ACHN (cell line): ENCODE results near the gene BRDT.
A peak's percentile ranks its signal among the peaks of the same experiment; 100 is the strongest.
"Not testable (repeated sequence)": the region's sequence is repeated elsewhere in the genome, so short reads cannot be mapped to it uniquely, and the experiment has no call there.

Experiments
- DNase-seq: peaks from one replicate; pipeline ENCODE4 v3.0.0-alpha.2; 2015
- in situ Hi-C: cut with HindIII; loops from 2 replicates; pipeline ENCODE4 v1.10.0; 2017; ENCODE audit warnings: low sequenced_read_pairs, low pct_ligation_motif_present, low pct_unique_long_range_greater_than_20kb

BRDT gene

GRCh38 chr1:91979383-91979782 lies 30.2 kb downstream of the BRDT start:
- in situ Hi-C loops = no loop called here
- DNase-seq = no peak

DNA sequence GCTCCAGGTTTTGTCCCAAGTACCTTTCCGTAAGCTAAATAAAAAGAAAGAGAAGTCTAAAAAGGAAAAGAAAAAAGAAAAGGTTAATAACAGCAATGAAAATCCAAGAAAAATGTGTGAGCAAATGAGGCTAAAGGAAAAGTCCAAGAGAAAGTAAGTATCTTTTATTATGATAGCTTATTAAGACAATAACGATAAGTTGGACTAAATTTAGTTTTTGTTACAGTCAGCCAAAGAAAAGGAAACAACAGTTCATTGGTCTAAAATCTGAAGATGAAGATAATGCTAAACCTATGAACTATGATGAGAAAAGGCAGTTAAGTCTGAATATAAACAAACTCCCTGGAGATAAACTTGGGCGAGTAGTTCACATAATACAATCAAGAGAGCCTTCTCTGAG lies 31.5 kb downstream of the BRDT start:
- in situ Hi-C loops = no loop called here
- DNase-seq = no peak

- in situ Hi-C loops = no loop called here
- no peak for DNase-seq
Measured at GRCh38 chr1:91981996-91982609, 32.9 kb downstream of the BRDT start.

GRCh38 chr1:91993256-91993655 lies 44.1 kb downstream of the BRDT start:
- DNase-seq = no peak
- in situ Hi-C loops = no loop called here

GRCh38 chr1:91997607-91998195 lies 48.5 kb downstream of the BRDT start:
- DNase-seq = peak; percentile 50
- in situ Hi-C loops = no loop called here

DNA sequence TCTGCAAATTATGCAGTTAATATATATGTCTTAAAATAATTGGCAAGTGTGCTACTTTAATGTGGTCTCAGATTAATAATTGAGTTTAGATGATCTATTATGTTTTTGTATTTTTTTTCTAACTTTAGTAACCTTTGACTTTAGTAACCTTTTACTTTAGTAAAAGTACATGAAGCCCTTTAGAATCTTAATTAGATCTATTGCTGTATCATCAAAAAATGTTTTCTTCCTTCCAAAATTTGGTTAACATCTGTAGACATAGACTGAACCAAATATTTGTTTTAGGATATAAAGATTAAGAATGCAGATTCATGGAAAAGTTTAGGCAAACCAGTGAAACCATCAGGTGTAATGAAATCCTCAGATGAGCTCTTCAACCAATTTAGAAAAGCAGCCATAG lies 54.9 kb downstream of the BRDT start:
- DNase-seq = no peak
- in situ Hi-C loops = no loop called here

DNA sequence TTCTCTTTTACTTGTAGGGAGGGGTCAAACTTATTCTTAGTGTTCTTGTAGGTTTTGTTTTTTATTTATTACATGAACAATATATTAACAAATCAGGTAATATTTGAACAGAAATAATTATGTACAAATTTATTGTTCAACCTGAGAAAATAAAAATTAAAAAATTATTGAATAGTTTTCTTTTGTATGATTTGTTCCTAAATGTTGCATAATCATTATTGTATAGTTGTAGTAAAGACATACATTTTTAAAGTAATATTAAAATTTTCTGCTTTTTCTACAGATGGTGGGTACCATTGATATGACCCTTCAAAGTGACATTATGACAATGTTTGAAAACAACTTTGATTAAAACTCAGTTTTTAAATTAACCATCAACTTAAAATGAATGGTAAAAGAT lies 64.7 kb downstream of the BRDT start:
- no peak for DNase-seq
- in situ Hi-C loops = no loop called here

DNA sequence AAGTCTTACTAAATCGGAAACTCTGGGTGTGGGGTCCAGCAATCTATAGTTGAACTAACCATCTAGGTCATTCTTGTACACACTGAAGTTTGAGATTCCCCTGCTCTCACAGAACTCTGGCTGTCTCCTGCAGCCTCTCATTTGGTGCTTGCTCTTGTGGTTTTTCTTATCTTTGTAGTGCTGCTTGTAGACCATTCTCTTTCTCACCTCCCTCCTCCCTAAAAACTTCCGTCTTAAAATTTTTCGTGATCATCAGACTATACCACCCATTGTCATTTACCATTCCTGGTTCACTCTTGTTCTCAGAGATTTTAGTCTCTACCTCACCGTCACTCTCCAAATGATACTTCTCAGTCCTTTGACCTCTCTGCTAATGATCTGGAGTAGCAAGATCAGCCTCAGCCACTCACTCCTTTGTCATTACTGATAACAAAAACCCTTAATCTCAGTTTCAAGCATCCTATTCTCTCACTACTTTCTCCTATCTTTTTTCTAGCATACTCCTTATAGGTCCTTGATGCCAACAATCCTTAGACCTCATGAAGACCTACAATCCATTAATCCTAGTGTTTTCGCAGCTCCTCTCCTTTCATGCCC lies 67.6 kb downstream of the BRDT start:
- no peak for DNase-seq
- in situ Hi-C loops = no loop called here

GRCh38 chr1:92017656-92018055 lies 68.5 kb downstream of the BRDT start:
- DNase-seq = no peak
- in situ Hi-C loops = no loop called here

DNA sequence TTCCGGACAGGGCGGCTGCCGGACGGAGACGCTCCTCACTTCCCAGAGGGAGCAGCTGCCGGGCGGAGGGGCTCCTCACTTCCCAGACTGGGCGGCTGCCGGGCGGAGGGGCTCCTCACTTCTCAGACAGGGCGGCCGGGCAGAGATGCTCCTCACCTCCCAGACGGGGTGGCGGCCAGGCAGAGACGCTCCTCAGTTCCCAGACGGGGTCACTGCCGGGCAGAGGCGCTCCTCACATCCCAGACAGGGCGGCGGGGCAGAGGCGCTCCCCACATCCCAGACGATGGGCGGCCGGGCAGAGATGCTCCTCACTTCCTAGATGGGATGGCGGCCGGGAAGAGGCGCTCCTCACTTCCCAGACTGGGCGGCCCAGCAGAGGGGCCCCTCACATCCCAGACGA lies 76.8 kb downstream of the BRDT start:
- DNase-seq, in situ Hi-C loops: not testable (repeated sequence)

DNA sequence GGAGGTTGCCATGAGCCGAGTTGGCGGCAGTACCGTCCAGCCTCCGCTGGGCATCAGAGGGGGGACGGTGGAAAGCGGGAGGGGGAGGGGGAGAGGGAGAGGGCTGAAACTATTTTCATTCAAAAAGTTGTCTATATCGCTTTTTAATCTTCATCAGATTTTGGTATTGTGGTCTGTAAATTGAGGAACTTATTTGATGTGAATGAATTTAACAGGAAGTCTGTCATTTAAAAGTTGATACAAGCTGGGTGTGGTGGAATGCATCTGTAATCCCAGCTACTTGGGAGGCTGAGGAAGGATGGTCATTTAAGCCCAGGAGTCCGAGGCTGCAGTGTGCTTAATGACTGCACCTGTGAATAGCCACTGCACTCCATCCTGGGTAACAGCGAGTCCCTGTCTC lies 77.6 kb downstream of the BRDT start:
- no peak for DNase-seq
- in situ Hi-C loops = no loop called here

DNA sequence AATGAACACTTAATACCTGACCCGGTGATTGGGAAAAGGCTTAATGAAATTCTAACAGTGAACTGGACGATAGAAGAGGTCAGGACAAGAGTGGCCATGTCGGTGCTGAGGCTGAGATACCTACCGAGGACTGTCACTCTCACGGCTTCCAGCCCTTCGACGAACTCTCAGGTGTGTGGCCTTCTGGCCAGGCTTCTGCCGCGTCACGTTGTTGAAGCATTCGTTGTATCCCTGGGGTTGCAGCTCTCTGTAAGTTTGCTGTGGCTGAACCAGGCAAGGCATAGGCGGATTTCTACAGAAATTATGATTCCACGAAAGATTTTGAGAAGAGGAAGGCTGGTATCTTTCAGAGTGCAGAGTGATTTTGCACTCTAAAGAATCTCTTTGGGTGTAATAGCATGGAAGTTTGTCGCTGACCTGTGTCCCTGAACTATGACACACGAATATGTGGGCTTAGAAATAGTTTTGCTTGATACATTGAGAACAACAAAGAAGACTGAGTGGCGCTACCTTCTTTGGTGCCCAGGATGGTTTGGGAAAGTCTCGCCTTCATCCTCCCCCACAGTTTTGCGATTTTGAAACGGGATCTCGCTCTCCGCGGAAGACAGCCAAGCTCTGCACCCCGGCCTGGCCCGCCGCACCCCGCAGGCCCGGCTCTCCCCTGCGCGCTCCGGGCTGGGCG lies 80.2 kb downstream of the BRDT start:
- in situ Hi-C loops = no loop called here
- DNase-seq = no peak

GRCh38 chr1:92030656-92031107 lies 81.5 kb downstream of the BRDT start:
- in situ Hi-C loops = no loop called here

DNA sequence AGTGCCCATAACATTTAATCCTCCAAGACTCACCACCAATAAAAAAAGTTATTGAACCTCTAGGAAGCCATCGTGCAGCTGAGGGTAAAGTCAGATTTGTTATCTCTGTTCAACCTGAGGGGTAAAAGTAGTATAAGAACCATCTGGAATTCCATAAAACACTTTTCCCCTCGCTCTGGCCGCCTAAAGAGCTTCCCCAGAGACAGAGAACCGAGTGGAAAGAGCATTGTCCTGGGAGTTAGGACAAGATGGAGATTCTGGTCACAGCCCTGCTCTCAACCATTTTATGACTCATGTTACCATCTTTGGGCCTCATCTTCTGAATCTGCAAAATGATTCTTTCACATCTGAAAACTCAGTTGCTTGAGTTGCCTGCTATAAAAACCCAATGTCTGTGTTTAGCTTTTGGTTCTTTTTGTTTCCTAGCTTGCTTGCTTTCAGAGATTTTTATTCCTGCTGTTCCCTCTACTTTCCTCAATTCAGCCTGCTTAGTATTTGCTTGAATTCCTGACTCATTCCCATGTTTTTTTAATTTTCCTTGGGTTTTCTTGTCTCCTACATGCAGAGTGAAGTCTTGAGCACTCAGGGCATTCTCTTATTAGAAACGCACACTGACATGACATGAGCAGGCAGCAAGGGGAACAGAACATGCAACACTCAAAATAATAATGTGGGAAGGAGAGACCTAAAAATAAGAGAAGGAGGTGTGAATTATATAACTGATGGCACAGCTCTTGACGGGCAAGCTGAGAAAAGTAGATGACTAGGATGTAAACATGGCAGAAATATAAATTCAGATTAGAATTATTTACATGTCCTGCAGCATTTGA lies 82.3 kb downstream of the BRDT start:
- in situ Hi-C loops = no loop called here
- DNase-seq = no peak

More at GRCh38 chr1:92030656-92031107, 81.5 kb downstream of the BRDT start:
- peak; percentile 21 for DNase-seq

GRCh38 chr1:92037400-92037799 lies 88.2 kb downstream of the BRDT start:
- in situ Hi-C loops = no loop called here
- DNase-seq = no peak

DNA sequence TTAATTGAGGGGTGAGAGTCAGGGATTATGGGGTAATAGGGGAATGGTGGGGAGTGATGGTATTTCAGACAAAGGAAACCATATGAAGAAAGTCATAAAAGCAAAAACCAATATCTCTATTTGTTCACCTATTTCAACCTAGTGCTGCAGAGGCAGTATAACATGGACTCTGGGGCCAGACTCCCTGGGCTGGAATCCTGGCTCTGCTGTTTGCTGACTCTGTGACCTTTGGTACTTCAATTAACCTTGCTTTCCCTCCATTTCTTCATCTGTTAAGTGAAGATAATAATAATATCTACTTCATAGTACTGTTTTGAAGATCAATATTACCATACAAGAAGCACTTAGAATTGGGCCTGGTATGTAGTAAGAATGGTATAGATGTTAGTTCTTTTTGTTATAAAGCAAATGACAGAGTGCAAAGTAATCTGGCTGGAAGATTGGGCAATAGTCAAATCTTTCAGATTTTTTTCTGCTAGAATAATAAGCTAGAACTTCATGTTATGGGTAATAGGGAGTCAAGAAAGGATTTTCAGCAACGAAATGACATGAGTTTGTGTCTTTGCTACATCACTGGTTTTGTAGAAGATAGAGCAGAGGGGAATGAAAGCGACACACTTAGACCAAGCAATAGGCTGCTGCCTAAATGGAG lies 89.6 kb downstream of the BRDT start:
- no peak for DNase-seq
- in situ Hi-C loops = no loop called here

DNA sequence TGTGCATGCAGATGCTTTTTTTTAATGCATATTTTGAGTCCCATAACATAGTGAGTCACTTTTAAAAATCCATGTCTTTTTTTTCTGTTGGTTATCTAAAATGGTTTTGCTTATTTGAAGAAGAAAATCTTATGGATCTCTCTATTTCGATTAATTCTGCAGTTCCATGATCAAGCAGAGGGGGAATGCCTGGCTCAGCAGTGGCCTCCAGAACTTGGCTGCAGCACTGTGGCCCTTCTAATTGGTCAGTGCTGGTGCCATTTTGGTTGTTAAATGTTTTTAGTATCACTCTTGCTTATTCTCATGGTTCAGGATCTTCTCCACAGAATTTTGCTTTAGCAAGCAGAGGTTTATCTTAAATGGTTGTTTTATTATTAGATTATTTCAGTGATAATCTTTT lies 91.8 kb downstream of the BRDT start:
- DNase-seq = no peak
- in situ Hi-C loops = no loop called here

DNA sequence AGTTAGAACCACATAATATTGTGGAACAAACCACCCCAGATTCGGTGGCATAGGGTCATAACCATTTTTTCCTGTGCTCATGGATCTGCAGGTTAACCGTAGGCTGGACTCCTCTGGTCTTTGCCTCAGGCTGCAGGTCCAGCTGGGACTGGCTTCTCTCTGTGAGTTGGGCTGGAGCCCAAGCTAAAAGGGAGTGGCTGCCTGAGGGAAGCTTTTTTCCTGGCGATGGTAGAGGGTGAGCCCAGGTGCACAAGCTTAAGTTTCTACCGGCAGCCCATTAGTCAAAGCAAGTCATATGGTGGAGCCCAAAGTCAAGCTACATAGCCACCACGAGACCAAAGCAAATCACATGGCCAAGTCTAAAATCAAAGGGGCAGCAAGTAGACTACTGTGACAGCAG lies 94.4 kb downstream of the BRDT start:
- in situ Hi-C loops = no loop called here
- no peak for DNase-seq
